Right atrium auricular region (tissue), 2 donors: Measurements from ENCODE around the gene MYH3. TPM values are rescaled to one million over a fixed set of nuclear protein-coding genes. Genes with fewer than 3 reads are reported as not detected.

Experiments
- DNase-seq: peaks from one replicate; pipeline ENCODE4 v3.0.0-alpha.2; 2019; ENCODE audit warnings: low spot score
- H3K27ac ChIP-seq, 2 donors: fragments of 200-600 bp; sonication (generic); 1 replicate in 1 of 2; 2 replicates in 1 of 2; pipeline ENCODE4 v1.5.1; 2016 to 2019
- H3K27me3 ChIP-seq, 2 donors: fragments of 200-600 bp; sonication (generic); one replicate each; pipeline versions ENCODE4 v1.5.1 to v1.6.0; 2017 to 2019
- H3K36me3 ChIP-seq: fragments of 200-600 bp; sonication (generic); one replicate; pipeline ENCODE4 v1.5.1; 2016
- H3K4me1 ChIP-seq, 2 donors: fragments of 200-600 bp; sonication (generic); one replicate each; pipeline versions ENCODE4 v1.5.1 to v1.6.0; 2017 to 2019
- H3K4me3 ChIP-seq, 2 donors: fragments of 200-600 bp; sonication (generic); 1 replicate in 1 of 2; 2 replicates in 1 of 2; pipeline ENCODE4 v1.5.1; 2017 to 2019; ENCODE audit warnings: mild to moderate bottlenecking in 1 of 2, moderate library complexity in 1 of 2
- H3K9me3 ChIP-seq, 2 donors: fragments of 200-600 bp; sonication (generic); one replicate each; pipeline ENCODE4 v1.5.1; 2019
- CTCF ChIP-seq, 2 donors: fragments of 200-600 bp; sonication (generic); IDR thresholded peaks; one replicate each; pipeline ENCODE4 v1.5.1; 2019; ENCODE audit warnings: antibody characterized with exemption in 2 of 2
- total RNA-seq, 2 donors: library from RNA; depleted of rRNA; stranded (reverse); fragments of >200 nt; gene quantifications; one replicate each; pipeline ENCODE4 v1.1.0, GENCODE V29; 2016

Gene MYH3
- total RNA-seq, 2 donors from 2014 or later = 0.22 to 0.43 TPM

DNA sequence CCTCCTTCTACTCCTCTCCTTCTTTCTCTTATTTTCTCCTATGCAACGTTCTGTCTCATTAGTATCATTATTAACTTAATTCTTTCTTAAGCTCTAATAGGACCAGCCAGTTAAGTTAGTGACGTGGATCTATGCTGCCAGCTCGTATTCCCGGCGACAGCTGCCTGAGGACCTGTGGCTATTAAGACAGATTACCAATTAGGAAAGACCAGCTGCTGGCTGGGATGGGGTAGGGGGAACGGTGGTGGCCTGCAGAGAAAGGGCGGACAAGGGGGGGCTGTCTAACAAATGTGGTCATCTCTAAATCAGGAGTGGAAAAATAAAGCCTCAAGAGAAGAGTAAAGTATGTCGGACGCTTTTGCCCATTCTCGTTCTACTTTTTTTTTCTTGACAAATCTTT is 770 bp upstream of the MYH3 start:
- Histone ChIP-seq H3K36me3 (no peaks in the 10 kb centered on the region), H3K9me3 (no peaks in the 10 kb centered on the region), H3K4me1 (no peaks in the 10 kb centered on the region), H3K27me3 (no peaks in the 10 kb centered on the region), H3K4me3 (no peak overlapping the region), H3K27ac (no peak overlapping the region)
- no peak for DNase-seq
- no peak for TF ChIP-seq CTCF (IDR thresholded peaks at IDR 0.05)

DNA sequence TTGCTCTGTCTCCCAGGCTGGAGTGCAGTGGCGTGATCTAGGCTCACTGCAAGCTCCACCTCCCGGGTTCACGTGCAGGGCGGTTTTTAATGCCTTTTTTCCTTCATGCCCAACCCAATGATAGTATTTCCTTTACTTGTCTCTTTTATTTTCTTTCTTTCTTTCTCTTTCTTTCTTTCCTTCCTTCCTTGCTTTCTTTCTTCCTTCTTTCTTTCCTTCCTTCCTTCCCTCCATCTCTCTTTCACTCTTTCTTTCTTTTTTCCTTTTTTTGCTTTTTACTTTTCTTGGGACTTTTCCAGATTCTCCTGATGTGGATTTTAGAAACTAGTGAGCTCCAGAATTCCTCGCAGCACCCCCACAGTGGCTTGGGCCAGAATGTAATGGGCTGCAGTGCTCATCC is 3.1 kb downstream of the MYH3 start:
- DNase-seq = no peak
- Histone ChIP-seq H3K27me3 (no peaks in the 10 kb centered on the region), H3K4me1 (no peaks in the 10 kb centered on the region), H3K9me3 (no peaks in the 10 kb centered on the region), H3K4me3 (no peak overlapping the region), H3K27ac (no peak overlapping the region), H3K36me3 (no peaks in the 10 kb centered on the region)
- no peak for TF ChIP-seq CTCF (IDR thresholded peaks at IDR 0.05)

GRCh38 chr17:10652984-10653659 is 4.0 kb downstream of the MYH3 start:
- Histone ChIP-seq H3K27me3 (no peaks in the 10 kb centered on the region), H3K4me1 (no peaks in the 10 kb centered on the region), H3K4me3 (no peak overlapping the region), H3K36me3 (no peaks in the 10 kb centered on the region), H3K9me3 (no peaks in the 10 kb centered on the region), H3K27ac (no peak overlapping the region)
- TF ChIP-seq CTCF (IDR thresholded peaks at IDR 0.05) = no peak
- DNase-seq = no peak

DNA sequence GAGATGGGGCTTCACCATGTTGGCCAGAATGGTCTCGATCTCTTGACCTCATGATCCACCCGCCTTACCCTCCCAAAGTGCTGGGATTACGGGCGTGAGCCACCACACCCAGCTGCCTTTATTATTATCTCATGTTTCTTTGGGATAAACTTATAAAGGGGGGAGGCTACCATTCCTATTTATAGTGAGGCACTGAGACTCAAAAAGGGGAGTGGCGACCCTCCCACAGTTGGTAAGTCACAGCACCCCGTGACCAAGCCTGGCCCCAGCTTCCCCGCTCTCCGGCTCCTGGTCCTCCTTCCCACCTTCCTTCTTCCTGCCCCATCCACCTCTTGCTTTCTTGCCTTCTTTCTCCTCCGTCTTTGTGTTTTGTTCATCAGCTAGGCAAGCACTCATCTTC is 5.2 kb downstream of the MYH3 start:
- Histone ChIP-seq H3K4me1 (no peaks in the 10 kb centered on the region), H3K9me3 (no peaks in the 10 kb centered on the region), H3K27ac (no peak overlapping the region), H3K4me3 (no peak overlapping the region), H3K27me3 (no peaks in the 10 kb centered on the region), H3K36me3 (no peaks in the 10 kb centered on the region)
- no peak for DNase-seq
- TF ChIP-seq CTCF (IDR thresholded peaks at IDR 0.05) = no peak

- no peaks in the 10 kb centered on the region for H3K36me3 ChIP-seq
- no peak overlapping the region for H3K27ac ChIP-seq
- no peaks in the 10 kb centered on the region for H3K27me3 ChIP-seq
- no peak overlapping the region for H3K4me3 ChIP-seq
- no peaks in the 10 kb centered on the region for H3K4me1 ChIP-seq
- no peak for TF ChIP-seq CTCF (IDR thresholded peaks at IDR 0.05)
- H3K9me3 ChIP-seq = no peaks in the 10 kb centered on the region
- DNase-seq = no peak
Measured at GRCh38 chr17:10649602-10650001, 7.5 kb downstream of the MYH3 start.

DNA sequence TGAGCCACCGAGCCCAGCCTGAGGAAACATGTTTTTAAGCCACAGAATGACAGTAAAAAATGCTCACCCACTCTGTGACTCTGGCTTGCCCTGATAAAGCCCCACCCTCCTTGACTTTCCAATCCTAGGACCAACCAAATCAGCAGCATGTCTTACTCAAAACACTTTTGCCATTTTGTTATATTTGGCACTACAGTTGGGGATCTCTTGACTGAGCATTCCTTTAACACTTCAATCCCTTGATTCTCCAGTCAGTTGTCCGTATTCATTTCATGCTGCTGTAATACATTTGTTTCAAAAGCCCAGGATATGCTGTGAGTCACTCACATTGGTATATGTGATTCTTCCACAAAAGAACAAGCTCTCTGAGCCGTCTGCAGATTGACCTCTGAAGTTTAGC is 8.2 kb downstream of the MYH3 start:
- H3K36me3 ChIP-seq = no peaks in the 10 kb centered on the region
- no peak for TF ChIP-seq CTCF (IDR thresholded peaks at IDR 0.05)
- H3K27ac ChIP-seq = no peak overlapping the region
- H3K9me3 ChIP-seq = no peaks in the 10 kb centered on the region
- no peak for DNase-seq
- H3K4me1 ChIP-seq = no peaks in the 10 kb centered on the region
- H3K4me3 ChIP-seq = no peak overlapping the region
- H3K27me3 ChIP-seq = no peaks in the 10 kb centered on the region
